Left forelimb (tissue), 1 donor: Measurements from ENCODE around the gene RAPGEF1.
"Not testable (repeated sequence)": the region's sequence is repeated elsewhere in the genome, so short reads cannot be mapped to it uniquely, and the experiment has no call there.

Experiments
- DNase-seq: peaks from one replicate; pipeline ENCODE4 v3.0.0-alpha.2; 2018; ENCODE audit warnings: low spot score

RAPGEF1 gene

DNA sequence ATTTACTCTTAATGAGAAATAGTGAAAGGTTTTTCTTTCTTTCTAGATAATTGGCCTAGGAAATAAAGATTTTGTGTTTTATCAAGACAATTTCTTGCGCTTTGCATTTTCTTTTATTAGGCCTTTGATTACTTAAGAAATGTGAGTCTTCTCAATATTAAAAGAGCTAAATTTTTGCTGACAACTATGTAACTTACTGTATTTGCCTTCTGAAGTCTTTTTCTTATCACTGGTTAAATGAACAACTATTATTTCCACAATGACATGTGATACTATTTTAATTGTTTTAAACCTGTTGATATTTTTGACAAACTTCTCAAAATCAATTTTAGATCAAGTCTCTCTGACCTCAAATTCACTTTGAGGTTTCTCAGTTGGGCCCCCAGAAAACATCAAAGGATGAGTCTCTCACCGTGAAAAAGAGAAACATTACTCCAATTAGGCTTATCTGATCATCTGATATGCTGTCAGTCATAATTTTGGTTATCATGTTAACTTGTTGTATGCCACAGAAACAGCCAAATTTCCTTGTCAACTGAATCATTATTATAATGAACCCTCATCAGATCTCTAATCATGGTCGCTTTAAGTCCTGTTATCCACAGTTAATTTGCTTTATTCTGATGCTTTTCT lies 48.8 kb downstream of the RAPGEF1 start:
- DNase-seq: no peak

DNA sequence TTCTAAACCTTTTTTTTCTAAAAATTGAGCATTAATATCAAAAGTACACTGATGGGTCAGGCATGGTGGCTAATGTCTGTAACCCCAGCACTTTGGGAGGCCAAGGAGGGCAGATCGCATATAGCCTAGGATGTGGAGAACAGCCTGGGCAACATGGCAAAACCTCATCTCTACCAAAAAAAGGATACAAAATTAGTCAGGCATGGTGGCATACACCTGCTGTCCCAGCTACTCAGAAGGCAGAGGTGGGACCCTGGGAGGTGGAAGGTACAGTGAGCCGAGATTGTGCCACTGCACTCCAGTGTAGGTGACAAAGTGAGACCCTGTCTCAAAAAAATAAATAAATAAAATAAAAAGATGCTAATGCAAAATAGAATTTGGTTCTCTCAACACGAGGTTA lies 49.4 kb downstream of the RAPGEF1 start:
- DNase-seq: no peak

DNA sequence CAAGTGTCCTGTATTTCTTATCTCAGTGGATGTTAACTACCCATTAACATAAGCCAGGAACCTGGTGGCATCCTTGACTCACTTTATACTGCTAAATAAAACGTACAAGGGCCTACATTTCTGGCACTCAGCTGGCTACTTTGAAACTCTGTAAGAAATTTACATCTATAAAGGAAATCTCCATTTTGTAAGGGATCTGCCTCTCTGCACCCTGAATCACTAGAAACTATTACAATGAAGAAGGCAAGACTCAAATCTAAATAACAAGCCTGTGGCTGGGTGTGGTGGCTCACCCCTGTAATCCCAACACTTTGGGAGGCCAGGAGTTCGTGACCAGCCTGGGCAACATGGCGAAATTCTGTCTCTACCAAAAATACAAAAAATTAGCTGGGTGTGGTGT lies 51.5 kb downstream of the RAPGEF1 start:
- DNase-seq: no peak

DNA sequence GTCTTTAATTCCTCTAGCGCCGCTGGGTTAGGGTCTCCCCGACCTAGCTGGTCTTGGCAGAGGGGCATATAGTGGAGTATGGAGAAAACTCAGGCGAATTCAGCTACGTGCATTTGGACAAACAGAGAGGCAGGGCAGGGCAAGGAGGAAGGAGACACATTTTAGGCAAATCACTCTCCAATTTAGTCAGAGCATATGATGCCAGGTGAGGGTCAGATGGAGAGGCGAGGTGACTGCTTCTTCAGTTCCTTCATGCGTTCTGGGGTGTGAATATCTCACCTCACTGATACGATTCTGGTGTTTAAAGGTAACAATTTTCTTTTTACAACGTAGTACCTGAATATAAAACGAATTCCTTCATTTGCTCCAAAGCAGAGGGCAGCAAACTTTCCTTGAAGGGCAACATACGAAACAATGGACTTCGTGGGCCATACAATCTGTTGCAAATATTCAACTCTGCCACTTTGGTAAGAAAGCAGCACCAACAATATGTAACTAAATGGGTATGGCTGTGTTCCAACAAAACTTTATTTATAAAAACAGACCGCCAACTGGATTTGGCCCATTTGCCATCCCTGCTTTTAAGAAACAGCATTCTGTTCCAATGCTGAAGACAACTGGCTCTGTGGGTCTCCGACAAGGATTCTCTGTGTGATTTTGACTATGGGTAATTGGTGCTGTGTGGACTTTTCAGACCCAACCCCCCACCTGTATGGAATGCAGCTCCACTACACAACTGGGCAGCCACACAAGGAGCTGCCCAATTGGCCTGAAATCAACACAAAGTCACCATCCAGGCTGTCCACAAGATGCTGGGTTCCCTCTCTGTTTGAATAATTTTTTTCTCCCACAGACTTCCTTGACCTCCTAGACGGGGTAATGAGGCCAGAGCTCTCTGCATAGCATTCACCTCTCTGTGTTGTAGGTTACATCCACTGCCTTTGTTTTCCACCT lies 53.8 kb downstream of the RAPGEF1 start:
- no peak for DNase-seq

DNA sequence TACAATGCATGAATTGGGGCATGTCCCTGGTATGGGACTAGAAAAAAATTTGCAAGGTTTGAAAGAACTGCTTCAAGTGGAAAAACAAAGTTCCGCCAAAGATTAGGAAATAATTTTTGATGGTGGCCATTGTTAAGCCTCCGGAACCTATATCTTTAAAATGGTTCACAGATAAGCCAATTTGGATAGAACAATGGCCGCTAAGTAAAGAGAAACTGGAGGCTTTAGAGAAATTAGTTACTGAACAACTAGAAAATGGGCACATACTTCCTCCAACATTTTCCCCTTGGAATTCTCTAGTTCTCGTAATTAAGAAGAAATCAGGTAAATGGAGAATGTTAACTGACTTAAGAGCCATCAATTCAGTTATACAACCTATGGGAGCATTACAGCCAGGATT lies 56.8 kb downstream of the RAPGEF1 start:
- not testable (repeated sequence) for DNase-seq

DNA sequence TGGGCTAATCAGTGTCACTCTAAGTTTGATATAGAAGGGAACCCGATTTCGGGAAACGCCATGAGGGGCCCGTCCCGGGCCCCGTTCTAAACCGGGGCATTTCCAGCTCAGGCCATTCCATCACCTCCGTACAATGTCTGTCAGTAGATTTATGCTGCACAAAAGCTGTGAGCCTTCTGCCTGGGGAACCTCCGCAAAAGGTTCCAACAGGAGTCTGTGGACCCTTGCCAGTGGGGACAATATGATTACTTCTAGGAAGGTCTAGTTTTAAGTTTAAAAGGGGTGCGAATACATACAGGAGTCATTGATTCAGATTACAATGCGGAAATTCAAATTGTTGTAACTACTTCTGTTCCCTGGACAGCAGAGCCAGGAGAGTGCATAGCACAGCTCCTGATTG lies 57.6 kb downstream of the RAPGEF1 start:
- no peak for DNase-seq

DNA sequence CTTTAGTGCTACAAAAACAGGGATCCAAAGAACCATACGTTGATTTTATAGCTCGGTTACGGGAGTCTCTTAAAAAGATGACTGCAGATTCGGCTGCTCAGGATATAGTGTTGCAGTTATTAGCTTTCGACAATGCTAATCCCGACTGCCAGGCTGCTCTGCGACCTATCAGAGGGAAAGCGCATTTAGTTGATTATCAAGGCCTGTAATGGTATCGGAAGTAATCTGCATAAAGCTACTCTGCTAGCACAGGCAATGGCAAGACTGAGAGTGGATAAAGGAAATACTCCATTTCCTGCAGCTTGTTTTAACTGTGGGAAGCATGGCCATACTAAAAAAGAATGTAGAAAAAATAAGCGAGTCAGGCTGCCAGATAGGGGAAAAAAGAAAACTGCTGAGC lies 58.0 kb downstream of the RAPGEF1 start:
- DNase-seq: not testable (repeated sequence)

DNA sequence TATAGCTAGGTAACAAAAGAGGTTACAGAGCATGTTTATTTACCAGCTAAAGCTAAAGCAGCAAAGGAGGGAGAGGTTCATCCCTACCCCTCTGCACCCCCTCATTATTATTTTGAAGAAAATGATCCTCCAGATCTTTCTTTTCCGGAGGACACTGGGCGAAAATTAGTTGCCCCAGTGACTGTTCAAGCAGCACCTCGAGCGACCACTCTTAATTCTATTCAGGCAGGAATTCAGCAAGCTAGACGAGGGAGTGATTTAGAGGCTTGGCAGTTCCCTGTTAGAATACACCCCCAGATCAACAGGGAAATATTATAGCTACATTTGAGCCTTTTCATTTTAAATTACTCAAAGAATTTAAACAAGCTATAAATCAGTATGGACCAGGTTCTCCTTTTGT lies 58.8 kb downstream of the RAPGEF1 start:
- not testable (repeated sequence) for DNase-seq

DNA sequence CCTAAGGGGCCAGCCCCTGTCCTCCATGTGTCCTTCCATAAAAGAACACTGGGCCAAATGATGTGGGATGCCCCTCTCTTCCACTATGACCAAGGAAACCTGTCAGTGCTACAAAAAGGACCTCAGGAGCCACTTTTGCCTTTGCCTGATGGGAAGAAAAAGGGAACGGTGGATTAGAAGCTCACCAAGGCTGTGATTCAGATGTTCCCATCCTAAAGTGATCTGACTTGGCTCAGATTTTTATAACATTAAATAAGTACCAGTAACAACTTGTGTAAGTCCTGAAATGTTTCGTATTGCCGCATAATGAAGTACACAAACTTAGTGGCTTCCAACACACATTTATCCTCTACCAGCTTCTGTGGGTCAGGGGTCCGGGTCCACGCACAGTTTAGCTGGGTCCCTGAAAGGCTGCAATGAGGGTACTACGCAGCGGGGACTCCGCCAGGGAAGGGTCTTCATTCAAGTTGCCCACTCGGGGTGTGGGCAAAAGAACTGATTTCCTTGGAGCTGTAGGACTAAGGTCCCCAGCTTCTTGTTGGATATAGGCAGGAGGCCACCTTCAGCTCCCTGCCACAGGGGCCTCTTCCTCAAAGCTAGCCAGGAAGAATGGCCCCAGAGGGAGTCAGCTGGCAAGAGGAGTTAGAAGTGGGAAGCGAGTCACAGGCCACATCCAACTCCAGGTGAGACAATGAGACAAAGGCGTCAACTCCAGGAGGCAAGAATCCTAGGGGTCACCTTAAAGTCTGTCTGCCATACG lies 60.4 kb downstream of the RAPGEF1 start:
- DNase-seq: no peak

DNA sequence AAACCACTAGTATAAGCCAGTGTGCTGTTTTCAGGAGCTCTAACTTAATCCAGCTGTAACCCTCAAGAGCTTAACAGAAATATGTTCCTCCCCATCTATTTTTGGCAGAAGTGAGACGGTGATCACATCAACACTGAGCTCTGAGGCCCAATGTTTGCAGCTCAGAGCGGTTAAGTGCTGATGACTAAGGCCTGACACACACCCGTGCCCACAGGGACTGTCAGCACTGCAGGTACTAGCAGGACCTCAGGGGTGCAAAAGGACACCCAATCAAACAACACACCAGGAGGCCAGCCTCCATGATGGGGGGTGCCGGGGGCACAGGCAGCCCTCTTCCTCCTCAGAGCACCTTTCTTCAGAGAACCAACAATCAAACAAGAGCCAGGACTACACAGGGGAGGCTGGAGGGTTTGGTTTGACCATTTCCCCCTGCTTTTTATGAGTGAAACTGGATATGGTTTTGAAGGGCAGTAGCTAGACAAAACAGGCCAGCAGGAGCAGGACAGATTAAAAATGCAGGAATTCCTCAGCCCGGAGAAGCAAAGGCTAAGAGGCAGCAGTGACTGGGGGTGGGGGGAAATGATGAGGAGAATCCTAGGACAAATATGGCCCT lies 61.3 kb downstream of the RAPGEF1 start:
- no peak for DNase-seq

DNA sequence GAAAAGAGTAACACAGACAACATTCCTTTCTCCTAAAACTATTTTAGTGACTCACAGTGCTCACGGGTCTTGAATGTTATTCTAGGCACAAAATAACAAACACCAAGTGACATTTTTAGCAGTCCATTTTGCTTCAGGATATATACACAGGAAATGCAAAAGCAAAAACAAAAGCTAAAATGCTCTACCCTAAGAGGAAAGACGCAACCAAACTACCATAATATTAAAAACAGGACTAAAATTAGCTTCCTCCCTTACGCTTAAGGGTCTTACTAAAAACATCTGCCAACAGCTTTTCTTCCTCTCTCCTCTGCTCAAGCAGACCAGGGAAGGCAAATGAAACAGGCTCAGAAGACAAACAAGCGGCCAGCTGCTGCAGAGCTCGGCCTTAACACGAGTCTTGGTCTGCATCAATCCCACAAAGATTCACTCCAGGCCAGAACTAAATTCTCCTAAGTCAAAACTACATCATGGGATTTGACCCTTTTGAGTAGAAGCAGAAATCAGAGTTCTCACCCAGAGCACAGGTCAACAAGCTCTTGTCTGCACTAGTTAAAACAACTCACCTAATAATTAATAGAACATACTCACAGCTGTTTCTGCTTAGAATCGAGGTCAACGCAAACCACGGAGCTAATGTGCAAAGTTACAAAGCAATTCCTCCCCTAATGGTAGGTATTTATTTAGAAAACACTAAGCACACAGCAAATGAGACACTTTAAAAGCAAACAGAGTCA lies 62.3 kb downstream of the RAPGEF1 start:
- DNase-seq: no peak

DNA sequence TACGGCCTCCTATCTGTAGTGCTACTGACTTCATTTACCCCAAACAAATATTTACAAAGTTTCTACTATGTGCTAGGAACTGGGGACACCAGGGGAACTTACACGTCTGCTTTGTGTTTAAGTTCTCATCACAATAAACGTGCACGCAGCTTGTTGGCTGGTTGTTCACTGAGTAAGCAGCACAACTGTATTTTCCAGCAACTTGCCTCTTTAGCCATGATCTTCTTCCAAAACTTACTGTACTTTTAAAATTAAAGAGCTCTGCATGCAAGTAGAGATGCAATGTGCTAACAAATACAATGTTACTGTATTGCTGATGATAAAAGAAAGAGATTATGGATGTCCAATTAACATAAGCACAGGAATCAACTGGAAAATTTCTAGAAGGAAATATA lies 62.8 kb downstream of the RAPGEF1 start:
- no peak for DNase-seq

DNA sequence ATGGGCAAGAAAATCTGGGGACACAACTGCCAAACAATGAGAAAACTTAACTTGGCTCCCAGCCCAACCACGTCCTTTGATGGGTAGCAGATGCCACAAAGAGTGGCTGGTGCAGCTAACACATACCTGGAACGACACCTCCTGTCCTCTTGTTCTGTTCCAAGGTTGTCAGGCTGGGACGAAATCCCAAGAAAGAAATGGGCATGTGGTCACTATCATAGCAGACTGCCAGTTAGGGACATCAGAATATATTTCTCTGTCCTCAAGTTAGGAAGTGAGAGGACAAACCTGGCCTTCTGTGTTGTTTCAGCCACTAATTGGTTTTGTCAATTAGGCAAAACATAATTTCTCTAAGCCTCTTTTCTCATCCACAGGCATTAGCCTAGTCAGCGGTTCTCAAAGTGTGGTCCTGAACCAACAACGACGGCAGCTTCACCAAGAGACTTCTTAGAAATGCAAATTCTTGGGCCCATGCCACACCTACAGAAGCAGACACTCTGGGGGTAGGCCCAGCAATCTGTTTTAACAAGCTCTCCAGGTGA lies 63.4 kb downstream of the RAPGEF1 start:
- no peak for DNase-seq

DNA sequence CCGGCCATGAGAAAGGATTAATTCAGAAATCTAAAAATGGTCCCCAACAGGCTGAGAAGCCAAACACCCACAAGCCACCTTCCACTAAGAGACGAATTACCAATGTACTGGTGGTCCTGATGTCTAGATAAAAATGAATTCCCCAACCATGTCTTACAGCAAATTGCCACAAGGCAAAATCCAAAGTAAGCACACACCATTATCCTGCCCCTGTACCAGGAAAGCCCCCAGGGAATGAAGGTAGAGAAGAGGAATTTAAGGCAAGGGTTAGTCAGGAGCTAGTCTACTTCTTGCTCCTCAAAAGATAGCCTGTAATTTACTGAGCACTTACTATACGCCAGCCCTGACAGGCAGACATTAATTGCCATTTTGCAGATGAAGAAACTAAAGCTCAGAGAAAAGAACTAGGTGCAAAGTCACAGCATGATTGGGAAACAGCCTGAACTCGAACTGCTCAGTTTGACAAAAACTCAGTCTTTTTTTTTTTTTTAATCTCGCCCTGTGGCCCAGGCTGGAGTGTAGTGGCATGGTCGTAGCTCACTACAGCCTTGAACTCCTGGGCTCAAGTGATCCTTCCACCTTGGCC lies 64.3 kb downstream of the RAPGEF1 start:
- DNase-seq: no peak

DNA sequence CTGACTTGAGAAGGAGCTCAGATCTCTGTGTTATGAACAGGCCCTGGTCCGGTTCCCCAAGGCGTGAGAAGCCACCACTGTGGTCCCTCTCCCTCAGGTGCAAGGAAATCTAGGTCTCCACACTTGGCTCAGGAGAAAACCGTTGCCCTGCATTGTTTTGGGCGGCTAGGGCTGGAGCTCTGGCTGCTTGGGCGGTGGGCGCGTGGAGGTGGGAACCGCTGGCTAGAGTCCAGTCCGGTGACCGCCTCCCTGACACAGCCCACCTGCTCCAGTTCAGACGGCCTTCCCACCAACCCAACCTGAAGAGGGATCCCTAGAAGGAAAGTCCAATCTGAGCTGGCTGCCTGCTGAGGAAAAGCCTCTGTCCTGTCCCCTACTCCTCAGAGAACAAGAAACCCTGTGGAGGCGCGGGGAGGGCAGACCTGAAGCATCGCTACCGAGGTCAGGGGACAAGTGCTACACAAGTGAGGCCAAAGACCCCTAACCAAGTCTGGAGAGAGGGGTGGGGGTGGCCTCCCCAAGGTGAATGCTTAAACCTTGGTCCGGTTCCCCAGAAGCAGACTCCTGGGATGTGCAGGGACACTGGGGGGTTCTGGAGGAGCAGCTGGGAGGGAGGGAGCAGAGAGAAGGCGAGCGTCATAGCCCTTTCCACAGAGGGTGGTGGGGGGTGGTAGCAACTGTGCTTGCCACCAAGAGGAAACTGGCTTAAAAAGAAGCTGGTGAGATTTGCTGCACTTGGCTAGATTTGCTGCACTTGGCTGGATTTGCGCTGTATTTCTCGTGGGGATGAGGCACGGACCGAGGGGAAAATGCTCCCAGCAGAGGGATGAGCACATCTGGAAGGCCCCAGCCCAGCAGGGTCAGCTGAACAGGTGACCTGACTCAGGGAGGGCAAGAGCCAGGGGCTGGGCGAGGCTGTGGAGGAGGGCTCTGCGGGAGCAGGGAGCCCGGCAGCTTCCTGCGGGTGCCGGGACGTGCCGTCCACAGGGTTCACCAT lies 65.2 kb downstream of the RAPGEF1 start:
- DNase-seq: no peak

DNA sequence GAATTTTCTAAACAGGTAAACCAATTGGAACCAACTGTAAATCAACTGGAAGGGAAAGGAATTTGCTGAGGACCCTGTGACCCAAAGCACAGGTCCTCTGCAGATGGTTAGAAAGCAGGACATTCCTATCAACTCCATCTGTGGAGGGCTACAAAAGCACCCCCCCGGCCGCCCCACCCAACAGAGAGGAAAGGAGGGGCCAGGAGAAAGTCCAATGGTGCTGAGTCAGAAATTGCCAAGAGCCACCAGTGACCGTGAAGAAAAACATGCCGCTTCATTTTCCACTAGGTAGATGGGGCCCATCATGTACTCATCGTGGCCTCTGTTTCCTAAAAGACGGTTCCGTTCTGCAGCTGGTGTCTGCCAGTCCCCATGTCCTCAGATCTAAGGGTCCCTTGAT lies 66.3 kb downstream of the RAPGEF1 start:
- DNase-seq: no peak

DNA sequence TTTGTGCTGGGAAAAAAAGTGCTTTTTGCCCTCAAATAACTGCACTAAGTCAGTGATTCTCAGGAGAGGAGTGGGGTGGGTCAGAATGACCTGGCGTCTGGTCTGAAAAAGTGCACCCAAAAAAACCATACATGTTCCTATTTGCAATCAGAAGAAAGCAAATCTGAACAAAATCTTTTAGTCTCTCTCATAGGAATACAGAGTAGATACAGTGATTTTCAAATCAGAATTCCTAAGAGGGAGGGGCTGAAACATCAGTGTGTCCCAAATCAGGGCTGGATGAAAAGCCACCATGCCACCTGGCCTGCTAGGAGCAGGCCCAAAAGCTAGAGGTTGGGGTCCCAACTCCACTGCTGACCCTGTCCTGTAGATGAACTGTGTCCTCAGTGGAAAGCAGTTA lies 66.8 kb downstream of the RAPGEF1 start:
- DNase-seq: no peak

DNA sequence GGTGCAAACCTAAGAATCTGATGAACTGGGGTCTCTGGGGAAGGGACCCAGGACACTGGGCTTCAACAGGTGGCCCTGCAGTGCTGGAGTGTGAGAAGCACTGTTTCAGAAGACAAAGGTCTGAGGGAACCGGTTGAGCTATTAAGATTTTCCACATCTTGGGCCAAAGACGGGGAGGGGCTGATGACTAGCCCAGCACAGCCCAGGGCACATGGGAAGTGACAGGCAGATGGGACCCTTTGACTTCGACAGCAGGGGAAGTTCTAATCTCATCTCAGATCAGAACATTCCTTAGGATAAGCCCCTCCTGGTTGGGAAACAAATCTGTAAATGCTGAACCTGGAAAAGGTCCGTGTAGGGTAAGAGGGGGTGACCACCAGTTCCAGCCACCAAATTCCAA lies 67.4 kb downstream of the RAPGEF1 start:
- no peak for DNase-seq

DNA sequence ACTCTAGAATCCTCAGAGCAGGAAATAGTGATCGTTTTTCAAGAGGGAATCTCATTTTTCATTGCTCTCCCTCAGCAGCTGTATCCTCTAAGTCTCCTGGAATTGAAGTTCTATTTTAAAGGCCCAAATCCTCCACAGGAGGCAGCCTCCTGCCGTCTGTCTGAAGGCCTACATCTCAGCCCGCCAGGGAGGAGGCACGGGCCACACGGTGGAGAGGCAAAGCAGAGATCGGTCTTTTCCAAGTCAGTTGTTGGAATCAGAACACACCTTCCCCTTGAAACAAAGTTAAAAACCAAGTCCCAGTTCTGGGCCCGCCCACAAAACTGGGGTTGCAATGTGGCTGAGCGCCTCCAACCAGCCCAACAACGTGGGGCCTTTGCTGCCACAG lies 68.7 kb downstream of the RAPGEF1 start:
- no peak for DNase-seq
